Measurements from ENCODE around the gene INF2. TPM values are rescaled to one million over a fixed set of nuclear protein-coding genes. Genes with fewer than 3 reads are reported as not detected.

Gene INF2
- total RNA-seq, 1 donor from 2014 or later, result 7.8 TPM

GRCh38 chr14:104714066-104714465, 24.6 kb downstream of the INF2 start:
- peaks cover 2% of the 10 kb centered on the region for H3K27me3 Mint-ChIP-seq (ENCODE audit: insufficient read depth, low read depth)
- Histone ChIP-seq H3K9me3 (ENCODE audit: low read depth) (no peaks in the 10 kb centered on the region), H3K4me2 (no peak overlapping the region), H3K4me1 (no peaks in the 10 kb centered on the region), H3F3A (ENCODE audit: low read depth) (no peaks in the 10 kb centered on the region), H3K27me3 (no peaks in the 10 kb centered on the region), H3K79me2 (ENCODE audit: low read depth) (no peaks in the 10 kb centered on the region), H3K9ac (no peak overlapping the region), H2AFZ (replicated peaks) (no peak overlapping the region), H3K27ac (no peak overlapping the region), H4K20me1 (ENCODE audit: low read depth) (no peaks in the 10 kb centered on the region), H3K4me3 (no peak overlapping the region), H3K36me3 (no peaks in the 10 kb centered on the region)
- H3K4me3 Mint-ChIP-seq, result no peak overlapping the region
- H3K27ac Mint-ChIP-seq, result no peak overlapping the region
- DNase-seq (ENCODE audit: low spot score), result no peak
- H3K9me3 Mint-ChIP-seq, result no peaks in the 10 kb centered on the region
- H3K36me3 Mint-ChIP-seq, result peaks cover 3% of the 10 kb centered on the region
- TF ChIP-seq EZH2phosphoT487 (IDR thresholded peaks at IDR 0.05), result no peak
- no peak for TF ChIP-seq EZH2 (IDR thresholded peaks at IDR 0.05)
- no peak for TF ChIP-seq CTCF (IDR thresholded peaks at IDR 0.05)
- H3K4me1 Mint-ChIP-seq, result peaks cover 7% of the 10 kb centered on the region

- H3K79me2 ChIP-seq (ENCODE audit: low read depth), result no peaks in the 10 kb centered on the region
- Mint-ChIP-seq H3K27ac (no peak overlapping the region), H3K27me3 (ENCODE audit: insufficient read depth, low read depth) (peaks cover 2% of the 10 kb centered on the region), H3K9me3 (no peaks in the 10 kb centered on the region), H3K4me3 (no peak overlapping the region), H3K4me1 (peaks cover 7% of the 10 kb centered on the region), H3K36me3 (peaks cover 3% of the 10 kb centered on the region)
- DNase-seq (ENCODE audit: low spot score), result no peak
- no peak overlapping the region for H3K9ac ChIP-seq
- H3K4me2 ChIP-seq, result no peak overlapping the region
- no peak overlapping the region for H3K4me3 ChIP-seq
- H3K36me3 ChIP-seq, result no peaks in the 10 kb centered on the region
- no peak overlapping the region for H3K27ac ChIP-seq
- no peaks in the 10 kb centered on the region for H3K9me3 ChIP-seq (ENCODE audit: low read depth)
- H4K20me1 ChIP-seq (ENCODE audit: low read depth), result no peaks in the 10 kb centered on the region
- no peaks in the 10 kb centered on the region for H3F3A ChIP-seq (ENCODE audit: low read depth)
- H3K4me1 ChIP-seq, result no peaks in the 10 kb centered on the region
- no peak overlapping the region for H2AFZ ChIP-seq (replicated peaks)
- TF ChIP-seq EZH2phosphoT487 (IDR thresholded peaks at IDR 0.05), result no peak
- no peak for TF ChIP-seq CTCF (IDR thresholded peaks at IDR 0.05)
- TF ChIP-seq EZH2 (IDR thresholded peaks at IDR 0.05), result no peak
- H3K27me3 ChIP-seq, result no peaks in the 10 kb centered on the region
These were observed 25.3 kb downstream of the INF2 start for GRCh38 chr14:104714681-104715080.

GRCh38 chr14:104715416-104715815, 26.0 kb downstream of the INF2 start:
- Histone ChIP-seq H3K9ac (no peak overlapping the region), H3F3A (ENCODE audit: low read depth) (no peaks in the 10 kb centered on the region), H3K79me2 (ENCODE audit: low read depth) (no peaks in the 10 kb centered on the region), H2AFZ (replicated peaks) (no peak overlapping the region), H3K4me2 (no peak overlapping the region), H3K9me3 (ENCODE audit: low read depth) (no peaks in the 10 kb centered on the region), H4K20me1 (ENCODE audit: low read depth) (no peaks in the 10 kb centered on the region), H3K27me3 (no peaks in the 10 kb centered on the region), H3K36me3 (no peaks in the 10 kb centered on the region), H3K4me1 (no peaks in the 10 kb centered on the region), H3K4me3 (no peak overlapping the region), H3K27ac (no peak overlapping the region)
- H3K36me3 Mint-ChIP-seq, result no peaks in the 10 kb centered on the region
- peaks cover 2% of the 10 kb centered on the region for H3K27me3 Mint-ChIP-seq (ENCODE audit: insufficient read depth, low read depth)
- no peak for DNase-seq (ENCODE audit: low spot score)
- no peaks in the 10 kb centered on the region for H3K9me3 Mint-ChIP-seq
- H3K4me1 Mint-ChIP-seq, result peaks cover 5% of the 10 kb centered on the region
- H3K27ac Mint-ChIP-seq, result no peak overlapping the region
- H3K4me3 Mint-ChIP-seq, result no peak overlapping the region
- TF ChIP-seq EZH2phosphoT487 (IDR thresholded peaks at IDR 0.05) (no peak), EZH2 (IDR thresholded peaks at IDR 0.05) (no peak), CTCF (IDR thresholded peaks at IDR 0.05) (no peak)

Measured in neural progenitor cell (in vitro differentiated cells).